H9 (cell line): ENCODE measurements around the gene LSM11. TPM values are rescaled to one million over a fixed set of nuclear protein-coding genes. Genes with fewer than 3 reads are reported as not detected.

Experiments used
- DNase-seq: peaks from one replicate; pipeline ENCODE4 v3.0.0-alpha.2; 2017
- H2AFZ ChIP-seq: one replicate; pipeline ENCODE4 v1.6.1; 2013; ENCODE audit warnings: mild to moderate bottlenecking, low read length, control low read depth, moderate library complexity
- H2AK5ac ChIP-seq: 2 replicates; pipeline ENCODE4 v1.6.1; 2013; ENCODE audit warnings: low read length, control low read depth, mixed read lengths; ENCODE audit not compliant: insufficient read length
- H2BK120ac ChIP-seq: one replicate; pipeline ENCODE4 v1.6.1; 2013; ENCODE audit warnings: low read depth, mild to moderate bottlenecking, low read length, control low read depth, inconsistent platforms; ENCODE audit not compliant: poor library complexity, severe bottlenecking
- H2BK12ac ChIP-seq: 2 replicates; pipeline ENCODE4 v1.6.1; 2013; ENCODE audit warnings: low read length, control low read depth, mixed read lengths, low read depth; ENCODE audit not compliant: insufficient read length
- H2BK15ac ChIP-seq: 2 replicates; pipeline ENCODE4 v1.6.1; 2013; ENCODE audit warnings: low read depth, low read length, control low read depth
- H2BK20ac ChIP-seq: one replicate; pipeline ENCODE4 v1.6.1; 2013; ENCODE audit warnings: low read depth, mild to moderate bottlenecking, low read length, control low read depth, inconsistent platforms; ENCODE audit not compliant: poor library complexity, severe bottlenecking
- H2BK5ac ChIP-seq: 2 replicates; pipeline ENCODE4 v1.6.1; 2013; ENCODE audit warnings: low read length, control low read depth, mixed read lengths; ENCODE audit not compliant: insufficient read length
- H3K14ac ChIP-seq: 2 replicates; pipeline ENCODE4 v1.6.1; 2013; ENCODE audit warnings: low read length, control low read depth; ENCODE audit not compliant: insufficient read depth
- H3K18ac ChIP-seq: 2 replicates; pipeline ENCODE4 v1.6.1; 2013; ENCODE audit warnings: low read depth, mild to moderate bottlenecking, mixed read lengths, low read length, control low read depth; ENCODE audit not compliant: insufficient read length
- H3K23ac ChIP-seq: 2 replicates; pipeline ENCODE4 v1.6.1; 2013; ENCODE audit warnings: low read length, control low read depth, mixed read lengths, low read depth; ENCODE audit not compliant: insufficient read length
- H3K23me2 ChIP-seq: 2 replicates; pipeline ENCODE4 v1.6.1; 2013; ENCODE audit warnings: low read depth, mild to moderate bottlenecking, mixed read lengths, low read length, control low read depth; ENCODE audit not compliant: insufficient read length, poor library complexity, severe bottlenecking
- H3K27ac ChIP-seq: 2 replicates; pipeline ENCODE4 v1.5.1; 2013; ENCODE audit warnings: low read length, control low read depth, mixed read lengths, low read depth; ENCODE audit not compliant: insufficient read length
- H3K27me3 ChIP-seq: 2 replicates; pipeline ENCODE4 v1.6.1; 2013; ENCODE audit warnings: low read length, control low read depth, inconsistent platforms; ENCODE audit not compliant: insufficient read depth
- H3K4ac ChIP-seq: 2 replicates; pipeline ENCODE4 v1.6.1; 2013; ENCODE audit warnings: low read depth, mild to moderate bottlenecking, control low read depth, inconsistent platforms, low read length, moderate library complexity
- H3K4me1 ChIP-seq: 2 replicates; pipeline ENCODE4 v1.6.1; 2013; ENCODE audit warnings: low read length, control low read depth, inconsistent platforms; ENCODE audit not compliant: insufficient read depth
- H3K4me2 ChIP-seq: 2 replicates; pipeline ENCODE4 v1.6.1; 2013; ENCODE audit warnings: low read length, control low read depth, mixed read lengths; ENCODE audit not compliant: insufficient read length, insufficient read depth
- H3K56ac ChIP-seq: 2 replicates; pipeline ENCODE4 v1.6.1; 2013; ENCODE audit warnings: low read depth, mild to moderate bottlenecking, mixed read lengths, low read length, control low read depth; ENCODE audit not compliant: insufficient read length
- H3K79me1 ChIP-seq: 2 replicates; pipeline ENCODE4 v1.6.1; 2013; ENCODE audit warnings: low read depth, mild to moderate bottlenecking, moderate library complexity, low read length, control low read depth, inconsistent platforms; ENCODE audit not compliant: insufficient read depth, poor library complexity, severe bottlenecking
- H3K79me2 ChIP-seq: 2 replicates; pipeline ENCODE4 v1.6.1; 2013; ENCODE audit warnings: low read length, control low read depth, inconsistent platforms; ENCODE audit not compliant: insufficient read depth
- H3K9ac ChIP-seq: 2 replicates; pipeline ENCODE4 v1.6.1; 2013; ENCODE audit warnings: low read length, control low read depth, mixed read lengths; ENCODE audit not compliant: insufficient read length; ENCODE audit errors: extremely low read depth
- H3K9me3 ChIP-seq: one replicate; pipeline ENCODE4 v1.6.1; 2013; ENCODE audit warnings: low read depth, low read length, inconsistent platforms; ENCODE audit not compliant: control insufficient read depth
- H3T11ph ChIP-seq: one replicate; pipeline ENCODE4 v1.6.1; 2013; ENCODE audit warnings: mild to moderate bottlenecking, low read length, control low read depth, inconsistent platforms
- H4K20me1 ChIP-seq: one replicate; pipeline ENCODE4 v1.6.1; 2013; ENCODE audit not compliant: control insufficient read depth, insufficient read length, insufficient read depth
- H4K5ac ChIP-seq: 2 replicates; pipeline ENCODE4 v1.6.1; 2013; ENCODE audit warnings: low read depth, mild to moderate bottlenecking, mixed read lengths, low read length, control low read depth; ENCODE audit not compliant: insufficient read length
- H4K8ac ChIP-seq: replicated peaks from 2 replicates; pipeline ENCODE4 v1.6.1; 2013; ENCODE audit warnings: low read length, control low read depth, mixed read lengths, low read depth; ENCODE audit not compliant: insufficient read length
- H4K91ac ChIP-seq: 2 replicates; pipeline ENCODE4 v1.6.1; 2013; ENCODE audit warnings: low read depth, mild to moderate bottlenecking, moderate library complexity, mixed read lengths, low read length, control low read depth; ENCODE audit not compliant: insufficient read length
- H3K27ac Mint-ChIP-seq, 3 experiments: 2 replicates in 2 of 3; 3 replicates in 1 of 3; pipeline ENCODE4 v1.8.0; 2020 to 2021; ENCODE audit warnings: mixed read lengths in 3 of 3, mild to moderate bottlenecking in 1 of 3, moderate library complexity in 1 of 3
- H3K27me3 Mint-ChIP-seq: 2 replicates; pipeline ENCODE4 v1.8.0; 2021; ENCODE audit warnings: low read depth, mild to moderate bottlenecking, moderate library complexity, mixed read lengths
- H3K36me3 Mint-ChIP-seq, 3 experiments: 2 replicates in 2 of 3; 3 replicates in 1 of 3; pipeline ENCODE4 v1.8.0; 2020 to 2021; ENCODE audit warnings: low read depth in 3 of 3, mixed read lengths in 3 of 3; ENCODE audit not compliant: insufficient read depth in 1 of 3
- H3K4me1 Mint-ChIP-seq, 2 experiments: 2 replicates each; pipeline ENCODE4 v1.8.0; 2020; ENCODE audit warnings: mixed read lengths in 2 of 2
- H3K4me3 Mint-ChIP-seq, 2 experiments: 2 replicates in 1 of 2; 3 replicates in 1 of 2; pipeline ENCODE4 v1.8.0; 2020 to 2021; ENCODE audit warnings: mild to moderate bottlenecking in 2 of 2, mixed read lengths in 2 of 2, moderate library complexity in 1 of 2
- H3K9me3 Mint-ChIP-seq, 2 experiments: 2 replicates in 1 of 2; 3 replicates in 1 of 2; pipeline ENCODE4 v1.8.0; 2020; ENCODE audit warnings: mild to moderate bottlenecking in 2 of 2, mixed read lengths in 2 of 2, moderate library complexity in 1 of 2
- CTCF ChIP-seq: fragments of 200-600 bp; sonication (generic); conservative IDR thresholded peaks from 3 replicates; pipeline ENCODE4 v1.8.0; 2021; ENCODE audit warnings: antibody characterized with exemption, mild to moderate bottlenecking
- WGBS: extraction: QIAGEN DNeasy Blood & Tissue Kit; methylation state at CpG from one replicate; pipeline ENCODE4 v1.1.7; 2013; ENCODE audit warnings: missing lambda C conversion rate, low lambda C conversion rate, mixed read lengths; ENCODE audit not compliant: insufficient read length; ENCODE audit errors: extremely low coverage; 5-methylcytosine and 5-hydroxymethylcytosine counted together
- total RNA-seq: library from RNA; stranded (reverse); gene quantifications from 2 replicates; pipeline ENCODE4 v1.2.1, GENCODE V29; 2021

Gene LSM11
- total RNA-seq, 1 experiment from 2014 or later: 4.7 TPM

- H2AFZ ChIP-seq: no peak overlapping the region
- no peaks in the 10 kb centered on the region for H3K4me1 ChIP-seq
- Mint-ChIP-seq H3K27ac (no peak overlapping the region), H3K36me3 (no peaks in the 10 kb centered on the region), H3K9me3 (no peaks in the 10 kb centered on the region; a peak in 1 of 5 replicates), H3K4me1 (0 out of 4 replicates have a peak, but pooled peaks cover 0 to 4% of the 10 kb centered on the region in 2 experiments), H3K27me3 (no peaks in the 10 kb centered on the region), H3K4me3 (no peak overlapping the region)
- H3K14ac ChIP-seq: no peak overlapping the region
- no peaks in the 10 kb centered on the region for H3K27me3 ChIP-seq
- no peak overlapping the region for H3K56ac ChIP-seq
- no peak overlapping the region for H3K9ac ChIP-seq
- no peak overlapping the region for H3K4ac ChIP-seq
- H2AK5ac ChIP-seq: no peak overlapping the region
- no CpG with 5 or more reads among the region's 1 CpG for WGBS
- H4K20me1 ChIP-seq: no peaks in the 10 kb centered on the region
- no peaks in the 10 kb centered on the region for H3K9me3 ChIP-seq
- DNase-seq: no peak
- no peaks in the 10 kb centered on the region for H3K79me1 ChIP-seq
- H3K79me2 ChIP-seq: no peaks in the 10 kb centered on the region
- no peak overlapping the region for H4K8ac ChIP-seq
- no peaks in the 10 kb centered on the region for H3K23me2 ChIP-seq
- no peak overlapping the region for H2BK15ac ChIP-seq
- H4K91ac ChIP-seq: no peak overlapping the region
- H2BK20ac ChIP-seq: no peak overlapping the region
- no peak overlapping the region for H3K18ac ChIP-seq
- no peak overlapping the region for H4K5ac ChIP-seq
- H2BK5ac ChIP-seq: no peak overlapping the region
- no peak overlapping the region for H3K27ac ChIP-seq
- H3K4me2 ChIP-seq: no peak overlapping the region
- H2BK120ac ChIP-seq: no peak overlapping the region
- no peak overlapping the region for H3T11ph ChIP-seq
- TF ChIP-seq CTCF: no peak
- H3K23ac ChIP-seq: no peak overlapping the region
- no peak overlapping the region for H2BK12ac ChIP-seq
Observed at GRCh38 chr5:157766902-157767301, 23.4 kb downstream of the LSM11 start.
